Measurements from ENCODE around the gene COX7A2L.
"Not testable (repeated sequence)": the region's sequence is repeated elsewhere in the genome, so short reads cannot be mapped to it uniquely, and the experiment has no call there.

COX7A2L gene

GRCh38 chr2:42348113-42348805 is 12.8 kb downstream of the COX7A2L start:
- no peak overlapping the region for H3K27ac ChIP-seq (ENCODE audit: low read length)
- peaks cover 11 to 21% of the 10 kb centered on the region in 2 donors for H3K36me3 ChIP-seq (ENCODE audit: control insufficient read depth in 2 of 2, insufficient read depth in 2 of 2, low read length in 2 of 2)
- H3K27me3 ChIP-seq (ENCODE audit: control insufficient read depth in 1 of 2, insufficient read depth in 2 of 2, low read length in 2 of 2), result no peaks in the 10 kb centered on the region

GRCh38 chr2:42347518-42347917 is 13.5 kb downstream of the COX7A2L start:
- not testable (repeated sequence) for H3K27me3 ChIP-seq (ENCODE audit: control insufficient read depth in 1 of 2, insufficient read depth in 2 of 2, low read length in 2 of 2); H3K9me3 ChIP-seq (ENCODE audit: control insufficient read depth in 2 of 2, low read length in 2 of 2); H3K4me3 ChIP-seq (ENCODE audit: low read length in 2 of 2); H3K4me1 ChIP-seq (ENCODE audit: control insufficient read depth, insufficient read depth, low read length); H3K27ac ChIP-seq (ENCODE audit: low read length); H3K9ac ChIP-seq (ENCODE audit: low read length in 2 of 2)
- peaks cover 11 to 21% of the 10 kb centered on the region in 2 donors for H3K36me3 ChIP-seq (ENCODE audit: control insufficient read depth in 2 of 2, insufficient read depth in 2 of 2, low read length in 2 of 2)

More at GRCh38 chr2:42348113-42348805, 12.8 kb downstream of the COX7A2L start:
- Histone ChIP-seq H3K9ac (ENCODE audit: low read length in 2 of 2) (no peak overlapping the region), H3K4me3 (ENCODE audit: low read length in 2 of 2) (no peak overlapping the region), H3K4me1 (ENCODE audit: control insufficient read depth, insufficient read depth, low read length) (no peaks in the 10 kb centered on the region), H3K9me3 (ENCODE audit: control insufficient read depth in 2 of 2, low read length in 2 of 2) (no peaks in the 10 kb centered on the region)

DNA sequence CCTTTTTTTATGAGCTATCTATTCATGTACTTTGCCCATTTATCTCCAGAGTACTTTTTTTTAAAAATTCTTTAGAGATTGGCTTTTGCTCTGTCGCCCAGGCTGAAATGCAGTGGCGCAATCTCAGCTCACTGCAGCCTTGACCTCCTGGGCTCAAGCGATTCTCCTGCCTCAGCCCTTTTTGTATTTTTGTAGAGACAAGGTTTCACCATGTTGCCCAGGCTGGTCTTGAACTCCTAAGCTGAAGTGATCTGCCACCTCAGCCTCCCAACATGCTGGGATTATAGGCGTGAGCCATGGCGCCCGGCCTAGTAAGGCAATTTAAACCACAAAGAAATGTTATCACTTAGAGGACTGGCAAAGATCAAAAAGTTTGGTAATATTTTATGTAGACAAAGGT is 14.2 kb downstream of the COX7A2L start:
- H3K9me3 ChIP-seq (ENCODE audit: control insufficient read depth in 2 of 2, low read length in 2 of 2); H3K9ac ChIP-seq (ENCODE audit: low read length in 2 of 2); H3K27ac ChIP-seq (ENCODE audit: low read length); H3K27me3 ChIP-seq (ENCODE audit: control insufficient read depth in 1 of 2, insufficient read depth in 2 of 2, low read length in 2 of 2); H3K4me3 ChIP-seq (ENCODE audit: low read length in 2 of 2): not testable (repeated sequence)
- H3K4me1 ChIP-seq (ENCODE audit: control insufficient read depth, insufficient read depth, low read length), result peaks cover 12% of the 10 kb centered on the region
- peaks cover 11 to 14% of the 10 kb centered on the region in 2 donors for H3K36me3 ChIP-seq (ENCODE audit: control insufficient read depth in 2 of 2, insufficient read depth in 2 of 2, low read length in 2 of 2)

DNA sequence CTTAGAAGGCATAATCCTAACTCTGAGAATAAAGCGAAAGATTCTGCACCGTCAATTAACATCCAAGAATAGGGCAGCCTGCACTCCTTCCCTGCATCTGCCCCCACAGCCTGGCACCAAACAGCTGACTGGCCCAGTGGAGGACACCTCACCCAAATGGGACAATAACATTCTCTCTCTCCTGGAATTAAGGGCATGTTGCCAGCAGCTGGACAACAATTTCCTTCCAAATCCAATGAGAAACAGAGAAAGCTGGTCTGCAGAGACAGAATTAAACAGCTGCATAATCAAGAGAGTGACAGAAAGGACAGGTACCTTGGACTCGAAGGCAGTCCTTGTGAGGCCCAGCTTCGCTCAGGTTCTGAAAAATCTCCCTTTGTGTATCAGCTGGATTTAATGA is 15.0 kb downstream of the COX7A2L start:
- H3K9ac ChIP-seq (ENCODE audit: low read length in 2 of 2), result no peak overlapping the region
- peaks cover 13% of the 10 kb centered on the region for H3K4me1 ChIP-seq (ENCODE audit: control insufficient read depth, insufficient read depth, low read length)
- H3K36me3 ChIP-seq (ENCODE audit: control insufficient read depth in 2 of 2, insufficient read depth in 2 of 2, low read length in 2 of 2), result peaks cover 10 to 12% of the 10 kb centered on the region in 2 donors
- H3K9me3 ChIP-seq (ENCODE audit: control insufficient read depth in 2 of 2, low read length in 2 of 2), result no peaks in the 10 kb centered on the region
- no peak overlapping the region for H3K27ac ChIP-seq (ENCODE audit: low read length)
- H3K4me3 ChIP-seq (ENCODE audit: low read length in 2 of 2), result no peak overlapping the region
- H3K27me3 ChIP-seq (ENCODE audit: control insufficient read depth in 1 of 2, insufficient read depth in 2 of 2, low read length in 2 of 2), result no peaks in the 10 kb centered on the region

GRCh38 chr2:42342795-42343241 is 18.2 kb downstream of the COX7A2L start:
- Histone ChIP-seq H3K36me3 (ENCODE audit: control insufficient read depth in 2 of 2, insufficient read depth in 2 of 2, low read length in 2 of 2) (peaks cover 17 to 19% of the 10 kb centered on the region in 2 donors), H3K9me3 (ENCODE audit: control insufficient read depth in 2 of 2, low read length in 2 of 2) (no peaks in the 10 kb centered on the region), H3K4me3 (ENCODE audit: low read length in 2 of 2) (no peak overlapping the region), H3K27ac (ENCODE audit: low read length) (no peak overlapping the region), H3K9ac (ENCODE audit: low read length in 2 of 2) (no peak overlapping the region), H3K27me3 (ENCODE audit: control insufficient read depth in 1 of 2, insufficient read depth in 2 of 2, low read length in 2 of 2) (no peaks in the 10 kb centered on the region), H3K4me1 (ENCODE audit: control insufficient read depth, insufficient read depth, low read length) (peaks cover 16% of the 10 kb centered on the region)

DNA sequence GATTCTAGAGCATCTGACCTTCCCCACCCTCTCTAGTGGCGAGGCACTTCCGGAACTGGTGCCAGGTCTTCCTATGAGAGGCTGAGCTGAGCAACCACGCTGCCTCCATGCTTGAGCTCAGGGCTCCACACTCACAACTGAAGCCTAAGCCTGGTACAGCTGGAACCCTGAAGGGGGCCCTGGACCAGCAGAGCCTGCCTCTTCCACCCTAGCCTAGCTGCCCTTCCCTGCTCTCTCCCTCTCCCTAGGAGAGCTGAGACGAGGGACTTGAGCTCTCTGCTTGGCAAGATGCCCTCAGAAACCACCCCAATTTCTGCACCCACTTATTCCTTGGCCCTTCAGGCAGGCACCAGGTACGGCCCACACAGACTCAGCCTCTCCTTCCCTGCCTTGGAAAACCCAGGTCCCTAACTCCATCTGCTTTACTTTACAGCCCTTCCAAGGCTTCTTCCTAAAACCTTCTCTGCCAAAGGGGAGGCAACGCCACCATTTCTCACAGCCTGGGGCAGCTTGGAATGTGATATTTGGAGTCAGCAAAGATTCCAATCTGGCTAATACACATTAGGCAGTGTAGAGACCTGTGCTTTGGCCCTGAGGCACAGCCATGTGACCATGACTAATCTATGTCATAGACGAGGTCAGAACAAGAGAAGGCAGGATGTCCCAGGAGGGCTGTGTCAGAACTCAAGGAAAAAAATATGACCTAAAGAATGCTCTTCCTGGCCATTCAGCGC is 18.8 kb downstream of the COX7A2L start:
- Histone ChIP-seq H3K9me3 (ENCODE audit: control insufficient read depth in 2 of 2, low read length in 2 of 2) (no peaks in the 10 kb centered on the region), H3K4me1 (ENCODE audit: control insufficient read depth, insufficient read depth, low read length) (peaks cover 16% of the 10 kb centered on the region), H3K27ac (ENCODE audit: low read length) (no peak overlapping the region), H3K9ac (ENCODE audit: low read length in 2 of 2) (no peak overlapping the region), H3K4me3 (ENCODE audit: low read length in 2 of 2) (no peak overlapping the region), H3K27me3 (ENCODE audit: control insufficient read depth in 1 of 2, insufficient read depth in 2 of 2, low read length in 2 of 2) (no peaks in the 10 kb centered on the region), H3K36me3 (ENCODE audit: control insufficient read depth in 2 of 2, insufficient read depth in 2 of 2, low read length in 2 of 2) (peaks cover 17 to 19% of the 10 kb centered on the region in 2 donors)

DNA sequence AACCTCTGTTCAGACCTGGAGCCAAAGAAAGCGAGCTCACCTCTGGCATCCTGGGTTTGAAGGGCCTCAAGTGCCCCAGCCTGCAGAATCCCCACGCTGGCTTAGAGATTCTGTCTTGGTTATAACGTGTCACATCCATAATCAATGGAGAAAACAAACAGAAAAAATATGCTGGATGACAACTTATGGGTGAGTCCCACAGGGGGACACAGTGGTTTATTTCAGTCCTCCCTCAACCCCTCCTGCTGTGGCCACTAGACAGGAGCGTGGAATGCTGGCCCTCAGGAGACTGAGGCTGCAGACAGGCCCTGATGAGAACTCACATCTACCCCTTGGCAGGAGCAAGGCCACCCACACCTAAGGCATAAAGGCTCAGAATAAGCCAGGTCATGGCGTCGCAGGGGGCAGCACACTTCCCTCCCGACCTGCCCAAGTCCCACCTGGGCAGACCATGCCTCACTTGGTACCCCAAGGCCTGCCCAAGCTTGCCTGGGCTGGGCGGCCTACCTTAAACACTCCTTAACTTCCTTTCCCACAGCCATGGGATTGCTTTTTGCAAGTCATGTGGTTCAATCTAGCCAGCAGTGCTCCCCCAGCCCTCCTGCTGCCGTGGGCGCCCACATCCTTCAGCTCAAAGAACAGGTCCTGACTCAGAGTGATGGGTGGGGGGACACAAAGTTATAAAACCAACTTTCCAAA is 19.9 kb downstream of the COX7A2L start:
- H3K4me1 ChIP-seq (ENCODE audit: control insufficient read depth, insufficient read depth, low read length), result peaks cover 16% of the 10 kb centered on the region
- no peak overlapping the region for H3K27ac ChIP-seq (ENCODE audit: low read length)
- H3K9me3 ChIP-seq (ENCODE audit: control insufficient read depth in 2 of 2, low read length in 2 of 2), result no peaks in the 10 kb centered on the region
- H3K4me3 ChIP-seq (ENCODE audit: low read length in 2 of 2), result no peak overlapping the region
- H3K36me3 ChIP-seq (ENCODE audit: control insufficient read depth in 2 of 2, insufficient read depth in 2 of 2, low read length in 2 of 2), result peaks cover 13 to 26% of the 10 kb centered on the region in 2 donors
- H3K9ac ChIP-seq (ENCODE audit: low read length in 2 of 2), result no peak overlapping the region
- H3K27me3 ChIP-seq (ENCODE audit: control insufficient read depth in 1 of 2, insufficient read depth in 2 of 2, low read length in 2 of 2), result no peaks in the 10 kb centered on the region

- Histone ChIP-seq H3K27me3 (ENCODE audit: control insufficient read depth in 1 of 2, insufficient read depth in 2 of 2, low read length in 2 of 2) (no peaks in the 10 kb centered on the region), H3K27ac (ENCODE audit: low read length) (no peak overlapping the region), H3K4me1 (ENCODE audit: control insufficient read depth, insufficient read depth, low read length) (peaks cover 16% of the 10 kb centered on the region), H3K9ac (ENCODE audit: low read length in 2 of 2) (no peak overlapping the region), H3K36me3 (ENCODE audit: control insufficient read depth in 2 of 2, insufficient read depth in 2 of 2, low read length in 2 of 2) (peaks cover 10 to 21% of the 10 kb centered on the region in 2 donors), H3K9me3 (ENCODE audit: control insufficient read depth in 2 of 2, low read length in 2 of 2) (no peaks in the 10 kb centered on the region), H3K4me3 (ENCODE audit: low read length in 2 of 2) (no peak overlapping the region)
These were observed 20.7 kb downstream of the COX7A2L start for GRCh38 chr2:42340045-42340937.

- Histone ChIP-seq H3K27ac (ENCODE audit: low read length) (no peak overlapping the region), H3K9me3 (ENCODE audit: control insufficient read depth in 2 of 2, low read length in 2 of 2) (no peaks in the 10 kb centered on the region), H3K36me3 (ENCODE audit: control insufficient read depth in 2 of 2, insufficient read depth in 2 of 2, low read length in 2 of 2) (peaks cover 10 to 21% of the 10 kb centered on the region in 2 donors), H3K27me3 (ENCODE audit: control insufficient read depth in 1 of 2, insufficient read depth in 2 of 2, low read length in 2 of 2) (no peaks in the 10 kb centered on the region), H3K9ac (ENCODE audit: low read length in 2 of 2) (no peak overlapping the region), H3K4me1 (ENCODE audit: control insufficient read depth, insufficient read depth, low read length) (peaks cover 16% of the 10 kb centered on the region), H3K4me3 (ENCODE audit: low read length in 2 of 2) (no peak overlapping the region)
These were observed 21.7 kb downstream of the COX7A2L start for GRCh38 chr2:42339191-42339912.

Data from stomach smooth muscle (tissue), 2 donors.